IMR-90 (cell line): ENCODE results near the gene ZNF385C. TPM values are rescaled to one million over a fixed set of nuclear protein-coding genes. Genes with fewer than 3 reads are reported as not detected.

ENCODE experiments used
- ATAC-seq: fragments of 200-7000 bp; cut with Tn5 transposase; 2 replicates; pipeline ENCODE4 v1.9.1; 2020; ENCODE audit warnings: low read depth, mild to moderate bottlenecking, moderate library complexity
- BruUV-seq: library from RNA; stranded (reverse); fragments of 400-500 nt; replicated peaks from 2 replicates; lab custom pipeline; 2021; lab: Mats Ljungman, UMichigan
- CTCF ChIA-PET: fragments of 300-600 bp; formaldehyde crosslinking; extraction: SDS; loops from one replicate; lab custom pipeline; 2021; ENCODE audit warnings: antibody characterized with exemption; lab: Yijun Ruan, JAX
- POLR2A ChIA-PET: fragments of 300-600 bp; sonication (Branson Sonifier 250); formaldehyde crosslinking; loops from one replicate; lab custom pipeline; 2022; ENCODE audit warnings: antibody characterized with exemption; ENCODE audit not compliant: unreplicated experiment; lab: Charles Lee
- DNase-seq: peaks from one replicate; pipeline ENCODE4 v3.0.0; 2013
- H2AFZ ChIP-seq: replicated peaks from 2 replicates; pipeline ENCODE3; 2013; ENCODE audit warnings: low read length, mild to moderate bottlenecking; ENCODE audit not compliant: poor library complexity
- H2AK5ac ChIP-seq: 2 replicates; pipeline ENCODE4 v1.6.1; 2013; ENCODE audit warnings: low read depth, low read length, inconsistent platforms
- H2AK9ac ChIP-seq: replicated peaks from 2 replicates; pipeline ENCODE3; 2013; ENCODE audit warnings: mild to moderate bottlenecking, low read depth, low read length, moderate library complexity; ENCODE audit not compliant: poor library complexity
- H2BK120ac ChIP-seq: 2 replicates; pipeline ENCODE4 v1.6.1; 2013; ENCODE audit warnings: low read depth, low read length, inconsistent platforms
- H2BK15ac ChIP-seq: 3 replicates; pipeline ENCODE4 v1.6.1; 2013; ENCODE audit warnings: low read depth, low read length, inconsistent platforms
- H2BK20ac ChIP-seq: 2 replicates; pipeline ENCODE4 v1.6.1; 2013; ENCODE audit warnings: low read depth, mild to moderate bottlenecking, inconsistent platforms, low read length, moderate library complexity
- H2BK5ac ChIP-seq: 2 replicates; pipeline ENCODE4 v1.6.1; 2013; ENCODE audit warnings: mild to moderate bottlenecking, low read depth, low read length, inconsistent platforms; ENCODE audit not compliant: poor library complexity, severe bottlenecking
- H3K14ac ChIP-seq: replicated peaks from 2 replicates; pipeline ENCODE4 v1.6.1; 2013; ENCODE audit warnings: low read depth, low read length, inconsistent platforms
- H3K18ac ChIP-seq: 2 replicates; pipeline ENCODE4 v1.6.1; 2013; ENCODE audit warnings: low read depth, low read length, control low read depth
- H3K23ac ChIP-seq: 2 replicates; pipeline ENCODE4 v1.6.1; 2013; ENCODE audit warnings: low read depth, low read length, inconsistent platforms
- H3K27ac ChIP-seq: 2 replicates; pipeline ENCODE4 v1.5.1; 2013; ENCODE audit warnings: mild to moderate bottlenecking, control low read depth, low read length; ENCODE audit not compliant: insufficient read depth
- H3K27me3 ChIP-seq: 2 replicates; pipeline ENCODE4 v1.6.1; 2013; ENCODE audit warnings: low read length; ENCODE audit not compliant: control insufficient read depth, insufficient read depth
- H3K36me3 ChIP-seq: 2 replicates; pipeline ENCODE4 v1.6.1; 2013; ENCODE audit warnings: low read length, mixed read lengths; ENCODE audit not compliant: control insufficient read depth, insufficient read depth
- H3K4ac ChIP-seq: 2 replicates; pipeline ENCODE4 v1.6.1; 2013; ENCODE audit warnings: low read depth, low read length, inconsistent platforms
- H3K4me1 ChIP-seq: 2 replicates; pipeline ENCODE4 v1.6.1; 2013; ENCODE audit warnings: low read length, mixed read lengths; ENCODE audit not compliant: control insufficient read depth, insufficient read depth
- H3K4me2 ChIP-seq: 2 replicates; pipeline ENCODE4 v1.6.1; 2013; ENCODE audit warnings: low read depth, mild to moderate bottlenecking, control low read depth, low read length, moderate library complexity
- H3K4me3 ChIP-seq: 2 replicates; pipeline ENCODE4 v1.5.1; 2013; ENCODE audit warnings: low read depth, mild to moderate bottlenecking, control low read depth, low read length, moderate library complexity; ENCODE audit not compliant: insufficient read depth
- H3K56ac ChIP-seq: 2 replicates; pipeline ENCODE4 v1.6.1; 2013; ENCODE audit warnings: low read length, inconsistent platforms; ENCODE audit not compliant: insufficient read depth; ENCODE audit errors: extremely low read depth
- H3K79me1 ChIP-seq, 2 experiments: 2 replicates each; pipeline ENCODE4 v1.6.1; 2013; ENCODE audit warnings: low read length in 2 of 2, inconsistent platforms in 1 of 2, low read depth in 1 of 2
- H3K9ac ChIP-seq: 2 replicates; pipeline ENCODE4 v1.6.1; 2013; ENCODE audit warnings: low read depth, low read length, control low read depth
- H3K9me1 ChIP-seq: 2 replicates; pipeline ENCODE4 v1.6.1; 2013; ENCODE audit warnings: low read length, inconsistent platforms; ENCODE audit not compliant: insufficient read depth
- H3K9me3 ChIP-seq: 2 replicates; pipeline ENCODE4 v1.6.1; 2013; ENCODE audit warnings: low read length; ENCODE audit not compliant: control insufficient read depth, insufficient read depth
- H4K20me1 ChIP-seq: 2 replicates; pipeline ENCODE4 v1.6.1; 2013; ENCODE audit warnings: low read length, inconsistent platforms; ENCODE audit not compliant: insufficient read depth
- H4K5ac ChIP-seq: 2 replicates; pipeline ENCODE4 v1.6.1; 2013; ENCODE audit warnings: mild to moderate bottlenecking, low read depth, low read length, control low read depth
- H4K8ac ChIP-seq, 2 experiments: 2 replicates each; pipeline ENCODE4 v1.6.1; 2013; ENCODE audit warnings: low read depth in 2 of 2, low read length in 2 of 2, control low read depth in 1 of 2, inconsistent platforms in 1 of 2
- H4K91ac ChIP-seq: 2 replicates; pipeline ENCODE4 v1.6.1; 2013; ENCODE audit warnings: low read depth, low read length, inconsistent platforms; ENCODE audit not compliant: insufficient read depth
- CEBPB ChIP-seq: IDR thresholded peaks from 2 replicates; pipeline ENCODE4 v1.6.1; 2012; ENCODE audit warnings: low read depth, low read length, improper control_type of control experiment
- CHD1 ChIP-seq: IDR thresholded peaks from 2 replicates; pipeline ENCODE4 v1.6.1; 2012; ENCODE audit warnings: low read depth, low read length, improper control_type of control experiment
- FOS ChIP-seq: fragments of 150-350 bp; IDR thresholded peaks from 2 replicates; pipeline ENCODE4 v1.6.1; 2016; ENCODE audit warnings: low read depth, low read length
- MAFK ChIP-seq: IDR thresholded peaks from 2 replicates; pipeline ENCODE4 v1.6.1; 2012; ENCODE audit warnings: low read depth, low read length, improper control_type of control experiment
- MXI1 ChIP-seq: IDR thresholded peaks from 2 replicates; pipeline ENCODE4 v1.6.1; 2012; ENCODE audit warnings: low read depth, mild to moderate bottlenecking, low read length, moderate library complexity, borderline replicate concordance
- NFE2L2 ChIP-seq: fragments of 150-350 bp; IDR thresholded peaks from 2 replicates; pipeline ENCODE4 v1.6.1; 2016; ENCODE audit warnings: low read depth, mild to moderate bottlenecking, low read length
- POLR2A ChIP-seq: IDR thresholded peaks from 2 replicates; pipeline ENCODE4 v1.6.1; 2012; ENCODE audit warnings: mild to moderate bottlenecking, low read depth, low read length
- RAD21 ChIP-seq: IDR thresholded peaks from 2 replicates; pipeline ENCODE4 v1.6.1; 2012; ENCODE audit warnings: low read length, improper control_type of control experiment
- RCOR1 ChIP-seq: IDR thresholded peaks from 2 replicates; pipeline ENCODE4 v1.6.1; 2012; ENCODE audit warnings: mild to moderate bottlenecking, low read length, improper control_type of control experiment; ENCODE audit not compliant: insufficient replicate concordance
- RFX5 ChIP-seq: IDR thresholded peaks from 2 replicates; pipeline ENCODE4 v1.8.0; 2012; ENCODE audit warnings: low read depth, mild to moderate bottlenecking, low read length, moderate library complexity
- SMC3 ChIP-seq: fragments of 150-350 bp; IDR thresholded peaks from 2 replicates; pipeline ENCODE4 v1.6.1; 2016; ENCODE audit warnings: low read depth, mild to moderate bottlenecking, antibody characterized with exemption, low read length, moderate library complexity
- WGBS, 2 experiments: methylation state at CpG; one replicate each; pipeline versions ENCODE4 v1.1.5 to v1.1.7; 2013; ENCODE audit warnings: missing lambda C conversion rate in 2 of 2; ENCODE audit not compliant: insufficient read length in 1 of 2; ENCODE audit errors: extremely low coverage in 2 of 2; 5-methylcytosine and 5-hydroxymethylcytosine counted together
- dilution Hi-C: fragments of 300-500 bp; cut with HindIII; formaldehyde crosslinking; loops from one replicate; pipeline ENCODE4 v1.14.3; 2018; ENCODE audit warnings: low sequenced_read_pairs; ENCODE audit not compliant: unreplicated experiment
- in situ Hi-C: fragments of 300-500 bp; cut with MboI; formaldehyde crosslinking; loops from 3 replicates; pipeline ENCODE4 v1.14.3; 2019; ENCODE audit warnings: low sequenced_read_pairs, inconsistent platforms, mixed read lengths
- intact Hi-C: fragments of 100-400 bp; cut with micrococcal nuclease; formaldehyde crosslinking; loops from 2 replicates; pipeline ENCODE4 v1.10.0; 2022
- polyA plus RNA-seq, 3 experiments: library from polyadenylated mRNA; depleted of rRNA; stranded (reverse); fragments of >200 nt; gene quantifications; 2 replicates each; pipeline ENCODE4 v1.2.3, GENCODE V29; 2012; ENCODE audit warnings: low replicate concordance in 1 of 3
- total RNA-seq: library from RNA; depleted of rRNA; stranded (reverse); fragments of >200 nt; gene quantifications from 2 replicates; pipeline ENCODE4 v1.2.3, GENCODE V29; 2012
- TF ChIP-seq, protein P1 (sequence below): fragments of 150-350 bp; IDR thresholded peaks from 2 replicates; pipeline ENCODE4 v1.6.1; 2016; ENCODE audit warnings: low read depth, mild to moderate bottlenecking, low read length, moderate library complexity, borderline replicate concordance
- TF ChIP-seq, protein P2 (sequence below): fragments of 150-350 bp; IDR thresholded peaks from 2 replicates; pipeline ENCODE4 v1.6.1; 2017; ENCODE audit warnings: mild to moderate bottlenecking, antibody characterized with exemption, low read length, low read depth

The ZNF385C gene
- total and polyA plus RNA-seq, 2 of the 4 experiments (the other 2 are of a cell fraction) = not detected

DNA sequence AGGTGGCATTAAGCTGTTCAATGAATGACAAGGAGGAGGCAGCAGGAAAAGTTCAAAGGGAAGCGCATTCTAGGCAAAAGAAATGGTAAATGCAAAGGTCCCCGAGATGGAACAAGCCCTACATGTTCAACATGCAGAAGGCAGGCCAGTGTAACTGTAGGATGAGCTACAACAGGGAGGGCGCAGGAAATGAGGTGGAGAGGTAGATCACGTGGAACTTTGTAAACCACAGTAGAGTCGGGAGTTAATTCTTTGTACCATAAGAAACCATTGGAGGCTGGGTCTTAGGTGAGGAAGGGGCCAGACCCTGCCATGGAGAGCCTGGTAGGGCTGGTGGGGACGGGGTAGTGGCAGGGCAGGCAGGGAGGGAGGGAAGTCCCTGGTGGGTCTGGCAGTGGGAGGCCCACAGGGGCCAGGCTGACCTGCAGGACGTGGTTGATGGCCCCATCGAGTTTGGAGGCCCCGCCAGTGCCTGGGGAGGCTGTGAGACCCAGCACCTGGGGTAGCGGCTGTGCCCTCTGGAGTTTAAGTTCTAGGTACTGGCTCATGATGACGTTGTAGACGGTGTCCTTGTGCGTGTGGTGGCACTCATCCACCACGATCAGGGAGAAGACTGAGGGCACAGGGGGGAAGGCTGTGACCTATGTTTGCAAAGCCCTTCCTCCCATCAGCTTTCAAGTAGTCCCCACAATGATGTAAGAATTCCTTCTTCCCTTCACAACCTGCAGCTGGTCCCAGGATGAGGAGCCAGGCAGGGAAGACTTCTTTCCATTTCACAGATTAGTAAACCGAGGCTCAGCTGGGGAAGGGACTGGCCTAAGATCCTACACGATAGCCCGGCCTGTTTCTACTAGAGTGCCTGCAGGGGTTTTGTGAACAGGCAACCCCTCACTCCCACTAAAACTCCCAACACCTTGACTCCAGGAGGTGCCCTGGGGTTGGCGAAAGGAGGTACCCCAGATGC, 12.3 kb upstream of the ZNF385C start:
- no peak overlapping the region for H3K56ac ChIP-seq
- H4K91ac ChIP-seq = no peak overlapping the region
- H2BK120ac ChIP-seq = no peak overlapping the region
- H3K4me2 ChIP-seq = no peak overlapping the region
- 0 out of 2 replicates have a peak, but pooled peaks cover 3% of the 10 kb centered on the region for H3K27me3 ChIP-seq
- no peaks in the 10 kb centered on the region for H4K20me1 ChIP-seq
- ChIA-PET CTCF (interaction anchor here (0.8 to 1.5 kb wide), 2 partner anchors 9 to 85 kb away, joined by 3 to 5 read pairs; no protein-coding TSS in a partner anchor), POLR2A (no interaction called here)
- H3K27ac ChIP-seq = no peak overlapping the region
- ATAC-seq (no peak), DNase-seq (no peak)
- TF ChIP-seq MAFK (no peak), SMC3 (no peak), RFX5 (no peak), MXI1 (no peak), RCOR1 (no peak), CHD1 (no peak), RAD21 (no peak), POLR2A (no peak), CEBPB (no peak), FOS (no peak), NFE2L2 (no peak)
- TF ChIP-seq, protein P1, sequence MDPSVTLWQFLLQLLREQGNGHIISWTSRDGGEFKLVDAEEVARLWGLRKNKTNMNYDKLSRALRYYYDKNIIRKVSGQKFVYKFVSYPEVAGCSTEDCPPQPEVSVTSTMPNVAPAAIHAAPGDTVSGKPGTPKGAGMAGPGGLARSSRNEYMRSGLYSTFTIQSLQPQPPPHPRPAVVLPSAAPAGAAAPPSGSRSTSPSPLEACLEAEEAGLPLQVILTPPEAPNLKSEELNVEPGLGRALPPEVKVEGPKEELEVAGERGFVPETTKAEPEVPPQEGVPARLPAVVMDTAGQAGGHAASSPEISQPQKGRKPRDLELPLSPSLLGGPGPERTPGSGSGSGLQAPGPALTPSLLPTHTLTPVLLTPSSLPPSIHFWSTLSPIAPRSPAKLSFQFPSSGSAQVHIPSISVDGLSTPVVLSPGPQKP = no peak
- TF ChIP-seq, protein P2, sequence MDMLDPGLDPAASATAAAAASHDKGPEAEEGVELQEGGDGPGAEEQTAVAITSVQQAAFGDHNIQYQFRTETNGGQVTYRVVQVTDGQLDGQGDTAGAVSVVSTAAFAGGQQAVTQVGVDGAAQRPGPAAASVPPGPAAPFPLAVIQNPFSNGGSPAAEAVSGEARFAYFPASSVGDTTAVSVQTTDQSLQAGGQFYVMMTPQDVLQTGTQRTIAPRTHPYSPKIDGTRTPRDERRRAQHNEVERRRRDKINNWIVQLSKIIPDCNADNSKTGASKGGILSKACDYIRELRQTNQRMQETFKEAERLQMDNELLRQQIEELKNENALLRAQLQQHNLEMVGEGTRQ = no peak
- H3K36me3 ChIP-seq = peaks cover 7% of the 10 kb centered on the region; the same call in 1 of the 2 replicates
- WGBS, 2 experiments = 88% methylated on average over 10 of the region's 18 CpGs; no CpG with 5 or more reads in 1 of the 2 experiments
- intact Hi-C loops = no loop called here
- H3K4me1 ChIP-seq = peaks cover 6% of the 10 kb centered on the region; the same call in 1 of the 2 replicates
- no peak overlapping the region for H2BK15ac ChIP-seq
- no peak overlapping the region for H2BK20ac ChIP-seq
- H3K18ac ChIP-seq = no peak overlapping the region
- peaks cover 4% of the 10 kb centered on the region; the same call in 1 of the 2 replicates for H3K9me1 ChIP-seq
- H3K79me1 ChIP-seq = no peaks in the 10 kb centered on the region
- no peak overlapping the region for H4K5ac ChIP-seq
- no peak overlapping the region for H2AK5ac ChIP-seq
- peak overlapping the region; percentile 40 for H2AK9ac ChIP-seq
- peak overlapping the region; percentile 39 for H2AFZ ChIP-seq
- in situ Hi-C loops = loop anchor here (5.0 kb wide), 2 partner anchors 83 to 143 kb away; partner anchors contain the start of gene CNP
- no peak overlapping the region for H3K4me3 ChIP-seq
- no TSS peak for BruUV-seq
- dilution Hi-C loops = no loop called here
- H3K9ac ChIP-seq = no peak overlapping the region
- H4K8ac ChIP-seq = no peak overlapping the region
- H3K4ac ChIP-seq = no peak overlapping the region
- no peak overlapping the region for H3K14ac ChIP-seq
- H2BK5ac ChIP-seq = no peak overlapping the region
- no peaks in the 10 kb centered on the region for H3K9me3 ChIP-seq
- no peak overlapping the region for H3K23ac ChIP-seq
